NCI-H1048 (cell line): Measurements from ENCODE around the gene SDK2.

Experiments used
- DNase-seq: peaks from one replicate; lab custom pipeline; 2025; lab: John Stamatoyannopoulos, UW

The SDK2 gene

DNA sequence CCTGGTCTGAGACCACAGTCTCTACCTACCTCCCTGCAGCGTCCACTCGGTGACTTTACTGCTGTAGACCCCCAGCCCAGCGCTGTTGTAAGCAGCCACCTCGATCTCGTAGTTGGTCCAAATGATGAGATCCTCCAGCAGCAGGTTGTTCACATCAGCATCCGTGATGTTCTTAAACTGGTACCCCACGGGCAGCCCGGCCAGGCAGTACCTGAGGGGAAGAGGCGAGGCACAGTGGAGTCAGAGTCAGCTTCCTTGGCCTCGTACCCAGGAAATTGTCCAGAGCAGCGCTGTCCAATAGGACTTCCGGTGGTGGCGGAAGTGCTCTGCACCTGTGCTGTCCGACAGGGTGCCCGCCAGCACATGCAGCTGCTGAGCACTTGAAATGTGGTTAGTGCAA, 228.5 kb downstream of the SDK2 start:
- DNase-seq: no peak

DNA sequence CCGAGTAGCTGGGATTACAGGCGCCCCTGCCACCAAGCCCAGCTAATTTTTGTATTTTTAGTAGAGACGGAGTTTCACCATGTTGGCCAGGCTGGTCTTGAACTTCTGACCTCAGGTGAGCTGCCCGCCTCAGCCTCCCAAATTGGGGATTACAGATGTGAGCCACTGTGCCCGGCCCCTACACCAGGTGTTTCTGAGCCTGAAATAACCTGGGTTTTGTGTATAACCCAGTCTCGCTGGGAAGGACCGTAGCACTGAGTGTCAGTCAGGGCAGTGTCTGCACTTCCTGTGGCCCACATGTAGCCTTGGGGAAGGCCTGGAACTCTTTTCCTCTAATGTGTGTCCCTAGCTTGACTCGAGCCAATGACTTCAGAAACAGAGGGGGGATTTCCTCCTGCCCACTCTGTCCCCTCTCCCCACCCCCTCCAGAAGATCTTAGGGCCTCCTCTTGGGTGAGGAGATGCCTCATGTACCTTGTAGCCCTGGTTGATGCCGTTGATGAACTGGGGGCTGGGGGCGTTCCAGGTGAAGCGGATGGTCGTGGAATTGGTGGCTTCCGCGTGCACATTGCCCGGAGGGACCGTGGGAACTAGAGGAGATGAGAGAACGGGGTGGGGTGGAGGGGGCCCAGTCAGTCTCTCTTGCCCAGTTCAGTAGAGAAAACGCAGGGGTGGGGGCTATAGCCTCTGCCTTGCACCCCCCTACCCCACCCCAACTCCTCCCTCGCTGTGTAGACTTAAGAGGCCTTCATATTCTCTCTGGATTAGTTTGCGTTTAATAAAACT, 229.9 kb downstream of the SDK2 start:
- no peak for DNase-seq

DNA sequence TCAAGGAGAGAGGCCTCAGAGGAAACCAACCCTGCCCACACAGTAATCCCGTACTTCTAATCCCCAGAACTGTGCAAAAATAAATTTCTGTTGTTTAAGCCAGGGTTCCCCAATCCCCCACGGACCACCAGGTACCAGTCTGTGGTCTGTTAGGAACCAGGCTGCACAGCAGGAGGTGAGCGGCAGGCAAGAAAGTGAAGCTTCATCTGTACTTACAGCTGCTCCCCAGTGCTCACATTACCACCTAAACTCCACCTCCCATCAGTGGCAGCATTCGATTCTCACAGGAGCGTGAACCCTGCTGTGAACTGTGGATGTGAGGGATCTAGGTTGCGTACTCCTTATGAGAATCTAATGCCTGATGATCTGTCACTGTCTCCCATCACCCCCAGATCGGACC, 231.3 kb downstream of the SDK2 start:
- DNase-seq: no peak

DNA sequence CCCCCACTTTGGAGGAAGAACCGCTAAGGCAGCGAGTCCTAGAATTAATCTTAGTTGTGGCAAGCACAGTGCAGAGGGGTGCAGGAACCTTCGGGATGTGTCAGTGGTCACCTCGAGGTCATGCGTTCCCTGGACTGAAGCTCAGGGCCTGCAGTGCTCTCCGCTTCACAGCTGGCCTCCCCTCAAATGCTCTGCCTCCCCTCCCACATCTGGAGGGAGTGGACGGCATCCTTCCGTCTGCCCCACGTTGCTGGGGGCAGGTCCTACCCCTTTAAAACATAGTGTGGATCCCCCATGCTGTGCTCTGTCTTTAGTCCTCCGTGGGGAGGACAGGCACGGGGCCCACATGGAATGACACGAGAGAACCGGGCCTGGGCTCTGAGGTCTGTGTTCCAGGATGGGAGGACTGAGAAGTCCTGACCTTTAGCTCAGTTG, 232.9 kb downstream of the SDK2 start:
- no peak for DNase-seq

DNA sequence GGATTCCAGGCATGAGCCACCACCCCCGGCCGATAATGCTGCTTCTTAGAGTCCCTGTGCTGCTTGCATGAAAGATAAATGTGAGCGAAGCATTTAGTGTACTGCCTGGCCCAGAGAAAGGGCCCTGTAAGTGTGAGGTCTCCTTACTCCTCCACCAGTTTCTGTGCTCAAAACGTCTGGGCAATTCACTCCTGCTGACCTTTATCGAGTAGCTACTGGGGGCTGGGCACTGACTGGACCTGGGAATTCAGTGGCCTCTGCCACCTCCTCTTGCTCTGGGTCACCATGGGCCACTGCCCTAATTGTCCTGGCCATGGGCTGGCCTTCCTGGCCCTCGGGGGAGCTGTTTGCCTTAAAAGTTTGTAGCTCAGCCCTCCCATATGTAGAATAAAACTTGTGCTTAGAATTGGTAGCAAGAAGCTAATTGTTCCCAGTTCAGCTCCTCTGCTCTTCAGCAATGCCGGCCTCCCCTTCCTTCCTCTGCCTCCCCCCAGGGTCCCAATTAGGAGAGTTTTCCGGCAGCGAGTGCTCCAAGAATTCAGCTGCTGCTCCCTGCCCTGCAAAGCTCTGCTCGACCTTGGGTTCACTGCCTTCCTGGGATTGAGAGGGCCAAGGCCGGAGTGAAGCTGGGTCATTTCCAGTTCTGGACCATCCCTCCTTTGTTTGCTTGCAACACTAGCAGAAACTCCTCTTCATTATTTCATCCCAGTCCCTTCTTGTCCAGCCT, 233.5 kb downstream of the SDK2 start:
- no peak for DNase-seq

DNA sequence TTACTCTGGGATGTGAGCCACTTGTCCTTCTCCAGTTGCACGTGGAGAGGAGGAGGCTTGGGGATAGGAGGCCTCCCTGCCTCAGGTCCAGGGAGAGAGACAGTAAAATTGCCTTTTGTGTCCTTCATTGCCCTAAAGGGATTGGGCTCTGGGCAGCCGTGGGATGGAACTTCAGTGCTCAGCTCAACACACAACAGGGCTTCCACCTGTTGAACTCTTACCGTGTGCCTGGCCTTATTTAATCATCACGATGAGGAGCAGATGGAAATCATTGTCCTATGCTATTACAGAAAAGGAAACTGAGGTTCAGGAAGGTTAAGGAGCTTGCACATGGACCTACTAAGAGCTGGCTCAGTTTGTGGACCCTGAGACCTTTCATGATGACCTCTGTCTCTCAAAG, 240.0 kb downstream of the SDK2 start:
- DNase-seq: no peak

DNA sequence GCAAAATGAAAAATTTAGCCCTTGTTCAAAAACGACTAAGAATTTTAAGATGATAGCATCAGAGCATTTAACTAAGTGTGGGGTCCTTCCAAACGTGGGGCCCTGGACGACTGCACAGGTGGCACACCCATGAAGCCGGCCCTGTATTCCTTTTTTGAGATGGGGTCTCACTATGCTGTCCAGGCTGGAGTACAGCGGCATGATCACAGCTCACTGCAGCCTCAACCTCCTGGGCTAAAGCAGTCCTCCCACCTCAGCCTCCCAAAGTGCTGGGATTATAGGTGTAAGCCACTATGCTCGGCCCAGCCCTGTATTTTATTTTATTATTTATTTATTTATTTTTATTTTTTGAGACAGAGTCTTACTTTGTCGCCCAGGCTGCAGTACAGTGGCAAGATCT, 241.8 kb downstream of the SDK2 start:
- no peak for DNase-seq

DNA sequence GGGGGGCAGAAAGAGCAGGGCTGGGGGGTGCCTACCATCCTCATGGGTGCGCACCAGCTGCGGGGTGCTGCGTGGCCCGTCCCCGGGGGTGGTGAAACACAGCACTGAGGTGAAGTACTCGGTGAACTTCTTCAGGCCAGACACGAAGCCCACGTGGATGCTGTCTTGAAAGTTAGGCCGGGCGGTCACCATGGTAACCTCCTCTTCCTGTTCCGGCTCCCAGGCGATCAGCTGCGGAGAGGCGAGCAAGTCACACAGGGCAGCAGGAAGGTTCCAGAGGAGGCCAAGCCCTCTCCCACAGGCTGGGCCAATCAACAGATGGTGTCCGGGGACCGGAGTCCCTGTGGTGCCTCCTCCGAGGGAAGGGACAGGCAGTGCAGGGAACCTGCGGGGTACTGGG, 242.3 kb downstream of the SDK2 start:
- no peak for DNase-seq

DNA sequence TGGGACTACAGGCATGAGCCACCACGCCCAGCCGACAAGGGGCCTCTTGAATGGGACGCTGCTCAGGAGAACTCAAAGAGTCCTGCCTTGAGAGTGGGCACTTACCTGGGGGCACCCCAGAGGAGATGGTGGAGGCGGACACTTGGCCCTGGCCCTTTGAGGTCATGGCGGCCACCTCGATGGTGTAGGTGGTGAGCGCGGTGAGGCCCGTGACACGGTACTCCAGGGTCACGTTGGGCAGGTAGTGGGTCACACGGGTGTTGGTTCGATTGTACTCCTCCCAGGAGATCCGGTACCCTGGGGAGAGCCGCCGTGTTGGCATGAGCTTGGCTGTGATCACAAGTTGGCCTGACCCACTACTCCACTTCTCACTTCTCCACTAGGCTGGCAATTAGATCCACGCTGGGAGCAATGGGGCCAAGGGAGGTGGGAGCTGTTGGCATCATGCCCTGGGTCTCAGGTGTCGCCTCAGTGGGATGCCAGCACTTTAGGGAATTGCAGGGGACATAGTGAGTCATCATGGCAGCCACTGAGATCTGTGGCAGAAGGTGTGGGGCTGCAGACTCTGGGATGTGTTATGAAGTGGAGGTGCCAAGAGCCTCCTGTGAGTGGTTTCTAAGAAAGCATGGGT, 243.2 kb downstream of the SDK2 start:
- no peak for DNase-seq

DNA sequence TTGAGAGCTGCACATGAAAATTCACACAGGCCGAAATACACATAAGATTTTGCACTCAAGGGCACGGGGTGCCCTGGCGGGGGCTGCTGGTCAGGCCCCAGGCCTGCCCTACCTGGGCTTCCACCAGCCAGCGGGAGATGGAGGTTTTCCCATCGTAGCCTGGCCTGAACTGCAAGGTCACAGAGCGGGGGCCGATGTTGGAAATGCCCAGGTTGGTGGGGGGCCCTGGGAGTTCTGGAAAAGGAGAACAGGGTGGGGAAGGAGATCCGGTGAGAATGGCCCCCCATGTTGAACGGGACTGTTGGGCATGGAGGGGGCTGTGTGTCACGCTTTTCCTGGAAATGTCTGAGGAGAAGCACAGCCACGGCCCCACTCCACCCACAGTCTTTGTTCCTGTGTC, 245.2 kb downstream of the SDK2 start:
- DNase-seq: no peak

DNA sequence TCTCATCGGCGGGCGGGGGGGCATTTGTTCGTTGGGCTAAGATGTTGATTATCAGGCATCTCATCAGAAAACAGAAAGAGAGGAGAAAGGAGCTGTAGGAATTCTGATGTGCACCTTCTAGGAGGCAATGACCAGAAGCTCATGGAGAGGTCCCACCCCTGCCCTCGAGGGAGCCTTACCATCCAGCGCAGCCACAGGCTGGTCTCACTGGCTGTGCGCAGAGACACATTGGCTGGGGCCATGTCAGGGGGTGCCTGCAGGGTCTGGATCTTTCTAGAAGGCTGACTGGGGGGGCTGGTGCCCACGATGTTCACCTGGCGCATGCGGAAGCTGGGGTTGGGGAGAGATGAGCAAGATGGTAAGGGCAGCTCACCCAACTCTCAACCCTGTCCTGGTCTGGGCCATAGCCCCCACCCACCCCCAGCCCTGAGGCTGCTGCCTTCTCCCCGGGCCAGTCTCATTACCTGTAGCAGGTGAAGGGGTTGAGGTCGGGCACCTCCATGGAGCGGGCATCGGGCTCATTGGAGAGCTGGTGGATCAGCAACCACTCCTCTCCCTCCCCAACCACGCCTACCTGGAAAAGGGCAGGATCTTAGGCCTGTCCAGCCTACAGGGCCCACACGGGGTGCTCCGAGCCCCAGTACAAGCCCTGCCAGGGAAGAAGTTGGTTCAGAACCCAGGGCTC, 246.2 kb downstream of the SDK2 start:
- DNase-seq: no peak

DNA sequence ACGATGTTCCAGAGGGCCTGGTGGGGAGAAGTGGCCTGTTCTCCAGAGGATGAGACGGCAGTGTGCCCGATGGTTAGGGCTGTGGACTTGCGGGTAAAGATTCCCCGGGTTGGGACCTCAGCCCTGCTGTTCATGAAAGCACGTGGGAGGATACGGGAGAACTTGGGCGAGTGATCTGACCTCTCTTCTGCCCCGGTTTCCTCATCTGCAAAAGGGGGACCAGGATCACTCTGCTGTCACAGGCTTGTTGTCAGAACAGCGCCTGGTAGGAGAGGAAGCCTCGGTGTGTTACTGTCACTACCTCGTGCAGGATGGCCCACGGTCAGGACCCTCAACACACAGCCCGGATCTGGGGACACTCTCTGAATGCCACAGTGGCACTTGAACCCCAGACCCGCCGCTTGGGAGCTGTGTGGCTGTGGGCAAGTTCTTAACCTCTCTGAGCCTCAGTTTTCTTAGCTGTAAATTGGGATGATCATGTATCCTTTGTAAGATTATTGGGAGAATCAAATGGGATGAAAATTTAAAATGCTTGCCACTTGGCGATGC, 246.9 kb downstream of the SDK2 start:
- no peak for DNase-seq

DNA sequence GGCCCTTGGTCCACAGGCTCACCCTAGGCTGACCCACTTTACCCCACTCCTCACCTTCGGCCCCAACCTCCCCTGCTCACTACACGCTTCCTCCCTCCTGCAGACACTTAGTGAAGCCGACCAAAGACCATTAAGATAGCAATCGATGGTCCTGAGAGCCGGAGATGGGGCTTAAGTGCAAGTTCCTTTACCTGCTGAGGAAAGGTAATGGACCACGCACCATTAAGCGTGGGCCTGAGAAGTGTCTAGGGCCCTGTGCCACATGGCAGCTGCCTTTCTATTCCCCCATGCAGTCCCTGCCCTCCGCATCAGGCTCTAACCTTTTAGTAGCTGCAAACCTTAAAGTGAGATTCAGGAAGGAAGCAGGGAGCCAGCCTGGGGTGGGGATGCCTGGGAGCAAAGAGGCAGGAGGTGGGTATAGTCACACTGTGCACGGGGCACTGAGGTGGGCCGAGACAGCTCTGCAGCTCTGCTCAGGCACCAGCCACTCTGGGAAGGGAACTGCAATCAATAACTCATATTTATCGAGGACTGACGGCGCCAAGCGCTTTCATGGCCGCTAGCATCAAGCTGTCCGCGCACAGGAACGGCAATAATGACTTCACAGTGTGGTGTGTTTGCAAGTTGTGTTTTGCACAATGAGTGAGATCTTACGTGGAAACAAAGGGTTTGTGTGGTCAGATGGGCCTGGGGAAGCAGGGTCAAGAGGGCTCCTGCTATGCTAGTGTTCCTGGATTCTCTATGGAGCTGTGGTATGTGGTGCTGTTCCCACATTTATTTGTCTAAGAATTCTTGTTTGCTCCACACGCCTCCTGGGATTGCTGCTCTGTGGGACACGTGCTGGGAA, 247.6 kb downstream of the SDK2 start:
- DNase-seq: no peak

DNA sequence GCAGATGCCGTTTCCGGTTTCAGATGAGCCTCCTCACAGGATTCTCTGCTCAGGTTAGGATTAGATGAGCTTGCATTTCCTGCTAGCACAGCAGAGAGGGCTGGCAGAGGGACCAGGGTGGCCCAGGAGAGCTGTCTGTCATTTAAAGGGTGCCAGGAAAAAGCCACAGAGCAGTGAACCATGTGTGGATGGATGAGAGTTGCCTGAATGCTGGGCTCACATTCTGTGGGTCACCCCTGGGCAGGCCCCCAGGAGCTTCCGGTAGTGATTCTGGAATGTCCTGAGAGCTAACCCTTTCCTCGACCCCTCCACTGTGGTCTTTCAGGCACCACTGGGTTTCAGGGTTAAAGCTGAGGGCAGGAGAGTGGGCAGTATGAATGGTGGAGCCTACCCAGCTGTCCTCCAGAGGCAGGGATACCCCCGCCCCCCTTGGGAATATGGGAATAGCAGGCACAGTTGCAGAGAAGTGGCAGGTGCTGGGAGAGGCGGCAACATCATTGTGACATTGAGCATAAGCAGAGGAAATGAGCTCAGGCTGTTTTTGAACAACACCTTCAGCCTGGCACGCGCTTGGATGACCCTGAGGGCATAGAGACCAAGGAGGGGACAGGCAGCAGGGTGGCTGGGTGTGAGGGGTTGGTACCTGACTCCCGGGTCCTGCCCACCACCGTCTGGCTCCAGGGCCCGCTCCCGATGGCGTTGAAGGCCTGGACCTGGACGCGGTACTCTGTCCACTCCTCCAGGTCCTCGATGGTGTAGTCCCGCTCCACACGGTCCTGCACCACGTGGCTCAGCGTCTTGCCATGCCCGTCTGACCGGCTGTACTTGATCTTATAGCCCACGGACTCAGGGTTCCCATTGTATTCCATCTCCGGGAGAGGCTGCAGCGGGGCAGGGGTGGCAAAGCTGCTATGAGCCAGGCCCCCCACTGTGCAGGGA, 249.5 kb downstream of the SDK2 start:
- no peak for DNase-seq

DNA sequence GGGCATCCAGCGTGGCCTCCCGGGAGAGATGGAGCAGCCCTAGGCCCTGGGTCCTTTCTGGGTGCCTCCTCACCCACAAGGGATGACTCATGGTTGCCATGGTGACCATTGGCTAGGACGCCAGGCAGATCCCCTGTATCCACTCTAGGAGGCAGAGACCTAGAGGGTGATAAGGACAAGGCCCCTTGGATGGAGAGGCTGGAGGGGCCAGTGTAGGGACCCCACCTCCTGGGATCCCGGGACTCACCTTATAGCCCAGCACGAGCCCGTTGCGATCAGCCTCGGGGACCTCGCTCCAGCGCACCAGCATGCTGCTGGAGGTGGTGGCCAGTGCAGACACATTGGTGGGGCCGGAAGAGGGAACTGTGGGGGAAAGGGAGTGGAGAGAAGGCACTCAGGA, 250.3 kb downstream of the SDK2 start:
- DNase-seq: no peak

DNA sequence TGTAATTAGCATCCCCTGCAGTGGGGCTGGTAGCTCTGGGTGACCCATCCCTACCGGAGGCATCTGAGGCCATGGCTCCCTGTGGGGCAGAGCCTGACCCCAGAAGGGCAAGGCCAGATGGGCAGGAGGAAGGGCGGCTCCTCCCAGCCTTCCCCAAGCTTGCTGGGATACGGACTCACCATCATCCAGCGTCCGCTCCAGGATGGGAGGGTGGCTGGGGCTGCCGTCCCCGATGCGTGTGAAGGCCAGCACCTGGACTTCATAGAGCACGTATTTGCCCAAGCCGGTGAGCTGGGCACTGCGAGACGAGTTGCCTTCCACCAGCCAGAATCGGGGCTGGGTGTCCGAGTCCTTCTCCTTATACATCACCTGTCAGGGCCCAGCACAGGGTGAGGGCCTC, 250.9 kb downstream of the SDK2 start:
- no peak for DNase-seq

DNA sequence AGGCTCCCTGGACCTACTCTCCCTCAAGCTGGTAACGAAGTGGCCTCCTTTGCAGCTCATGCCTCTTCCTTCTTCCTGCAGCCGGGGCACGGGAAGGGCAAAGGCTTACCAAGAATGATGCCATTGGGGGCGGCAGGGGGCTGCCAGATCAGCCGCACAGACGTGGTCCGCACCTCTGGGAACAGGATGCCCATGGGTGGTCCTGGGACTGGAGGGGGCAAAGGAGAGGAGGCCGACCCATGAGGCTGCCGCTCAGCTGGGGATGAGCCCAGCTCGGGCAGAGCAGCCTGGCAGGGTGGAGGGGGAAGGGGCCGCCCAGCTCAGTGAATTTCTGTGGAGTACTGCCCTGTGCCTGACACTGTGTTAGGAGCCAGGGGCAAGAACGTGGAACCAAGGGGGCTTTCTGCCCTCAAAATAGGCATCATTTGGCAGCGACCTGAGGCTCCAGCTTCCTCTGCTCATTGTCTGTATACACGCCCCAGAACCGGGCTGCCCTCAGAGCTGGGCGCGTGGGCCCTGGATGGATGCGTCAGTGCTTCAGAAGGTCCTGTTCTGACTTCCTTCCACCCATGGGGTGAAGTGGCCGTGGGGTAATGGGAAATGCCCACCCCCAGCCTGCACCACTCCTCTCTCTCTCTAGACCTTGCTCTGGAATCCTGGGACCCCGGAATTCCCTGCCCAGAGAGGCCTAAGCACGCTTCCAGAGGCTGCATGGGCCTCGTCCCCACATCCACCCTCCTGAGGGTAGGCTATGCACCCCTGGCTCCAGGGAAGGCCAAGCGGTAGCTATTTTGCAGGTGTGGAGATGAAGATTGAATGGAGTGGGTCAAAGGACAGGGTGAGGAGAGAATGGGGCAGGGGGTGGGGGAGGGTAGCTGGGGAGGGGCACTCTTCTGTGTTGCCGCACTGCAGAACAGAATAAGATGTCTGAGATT, 252.6 kb downstream of the SDK2 start:
- no peak for DNase-seq

DNA sequence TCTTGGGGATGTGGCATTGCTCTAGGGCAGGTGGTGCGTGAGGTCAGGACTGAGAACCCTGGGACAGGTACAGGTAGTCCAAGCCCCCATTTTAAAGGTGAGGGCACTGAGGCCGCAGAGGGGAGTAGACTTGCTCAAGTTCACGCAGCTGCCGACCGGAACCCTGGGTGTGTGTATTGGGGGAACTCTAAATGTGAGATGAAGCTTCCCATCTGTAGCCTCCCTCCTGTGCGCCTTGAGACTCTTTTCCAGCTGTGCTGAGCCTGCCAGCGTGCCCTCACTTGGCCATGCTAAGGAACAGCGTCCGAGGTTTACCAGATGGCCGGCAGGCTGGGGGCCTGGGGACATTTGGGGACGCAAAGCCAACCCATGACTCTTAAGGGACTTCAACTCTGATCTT, 253.4 kb downstream of the SDK2 start:
- no peak for DNase-seq

DNA sequence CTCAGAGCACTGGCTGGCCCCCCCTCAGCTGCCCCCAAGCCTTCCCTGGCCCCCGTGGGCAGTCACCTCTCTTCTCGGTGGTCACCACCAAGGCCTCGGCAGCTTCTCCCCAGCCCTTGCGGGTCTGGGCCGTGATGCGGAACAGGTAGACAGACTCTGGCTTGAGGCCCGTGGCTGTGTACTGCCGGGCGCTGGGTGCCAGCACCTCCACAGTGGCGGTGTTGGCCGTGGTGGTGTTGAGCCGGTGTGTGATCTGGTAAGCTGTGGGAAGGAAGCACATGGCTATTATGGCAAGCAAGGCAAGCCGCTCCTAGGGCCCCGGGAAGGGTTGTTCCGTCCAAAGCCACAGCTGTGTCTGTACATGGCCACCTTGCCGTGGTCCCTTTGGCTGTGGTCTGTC, 254.0 kb downstream of the SDK2 start:
- DNase-seq: no peak
